NB4 (cell line): Measurements from ENCODE around the gene CRACR2B.

ENCODE experiments used
- DNase-seq: peaks from one replicate; pipeline ENCODE4 v3.0.0; 2010; ENCODE audit warnings: low read depth
- H3K4me3 ChIP-seq: one replicate; pipeline ENCODE4 v1.5.1; 2011; ENCODE audit warnings: mild to moderate bottlenecking, low read depth, low read length, moderate library complexity
- MYC ChIP-seq: IDR thresholded peaks from 2 replicates; pipeline ENCODE4 v1.6.1; 2011; ENCODE audit warnings: low read depth, low read length
- POLR2A ChIP-seq: IDR thresholded peaks from 2 replicates; pipeline ENCODE4 v1.6.1; 2011; ENCODE audit warnings: mild to moderate bottlenecking; ENCODE audit not compliant: insufficient read length; ENCODE audit errors: extremely low read depth
- TF ChIP-seq, protein P1 (sequence below): IDR thresholded peaks from one replicate; pipeline ENCODE4 v1.5.1; 2012; ENCODE audit warnings: low read depth, low read length
- TF ChIP-seq, protein P2 (sequence below): IDR thresholded peaks from 2 replicates; pipeline ENCODE4 v1.6.1; 2011; ENCODE audit warnings: low read depth, low read length

CRACR2B gene

DNA sequence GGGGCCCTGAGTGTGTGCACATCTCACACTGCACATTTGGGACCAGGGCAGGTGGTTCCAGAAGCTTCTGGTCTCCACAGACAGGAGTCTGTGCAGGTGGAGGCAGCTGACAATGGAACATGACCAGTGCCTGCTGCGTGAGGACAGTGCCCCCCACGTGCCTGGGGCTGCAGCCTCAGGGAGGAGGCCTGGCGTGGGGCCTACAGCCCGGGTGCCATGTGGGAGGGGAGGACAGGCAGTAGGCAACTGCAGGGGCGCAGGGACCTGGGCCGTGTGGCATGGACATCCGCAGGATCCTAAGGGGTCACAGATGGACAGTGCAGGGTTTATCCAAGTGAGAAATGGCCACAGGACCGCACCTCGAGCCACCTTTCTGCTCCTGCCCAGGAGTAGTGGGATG, 43.8 kb downstream of the CRACR2B start:
- TF ChIP-seq, protein P1, sequence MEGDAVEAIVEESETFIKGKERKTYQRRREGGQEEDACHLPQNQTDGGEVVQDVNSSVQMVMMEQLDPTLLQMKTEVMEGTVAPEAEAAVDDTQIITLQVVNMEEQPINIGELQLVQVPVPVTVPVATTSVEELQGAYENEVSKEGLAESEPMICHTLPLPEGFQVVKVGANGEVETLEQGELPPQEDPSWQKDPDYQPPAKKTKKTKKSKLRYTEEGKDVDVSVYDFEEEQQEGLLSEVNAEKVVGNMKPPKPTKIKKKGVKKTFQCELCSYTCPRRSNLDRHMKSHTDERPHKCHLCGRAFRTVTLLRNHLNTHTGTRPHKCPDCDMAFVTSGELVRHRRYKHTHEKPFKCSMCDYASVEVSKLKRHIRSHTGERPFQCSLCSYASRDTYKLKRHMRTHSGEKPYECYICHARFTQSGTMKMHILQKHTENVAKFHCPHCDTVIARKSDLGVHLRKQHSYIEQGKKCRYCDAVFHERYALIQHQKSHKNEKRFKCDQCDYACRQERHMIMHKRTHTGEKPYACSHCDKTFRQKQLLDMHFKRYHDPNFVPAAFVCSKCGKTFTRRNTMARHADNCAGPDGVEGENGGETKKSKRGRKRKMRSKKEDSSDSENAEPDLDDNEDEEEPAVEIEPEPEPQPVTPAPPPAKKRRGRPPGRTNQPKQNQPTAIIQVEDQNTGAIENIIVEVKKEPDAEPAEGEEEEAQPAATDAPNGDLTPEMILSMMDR, result no peak
- no peak for TF ChIP-seq POLR2A
- TF ChIP-seq, protein P2, sequence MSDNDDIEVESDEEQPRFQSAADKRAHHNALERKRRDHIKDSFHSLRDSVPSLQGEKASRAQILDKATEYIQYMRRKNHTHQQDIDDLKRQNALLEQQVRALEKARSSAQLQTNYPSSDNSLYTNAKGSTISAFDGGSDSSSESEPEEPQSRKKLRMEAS, result no peak
- no peak for TF ChIP-seq MYC
- H3K4me3 ChIP-seq, result no peak overlapping the region
- no peak for DNase-seq

DNA sequence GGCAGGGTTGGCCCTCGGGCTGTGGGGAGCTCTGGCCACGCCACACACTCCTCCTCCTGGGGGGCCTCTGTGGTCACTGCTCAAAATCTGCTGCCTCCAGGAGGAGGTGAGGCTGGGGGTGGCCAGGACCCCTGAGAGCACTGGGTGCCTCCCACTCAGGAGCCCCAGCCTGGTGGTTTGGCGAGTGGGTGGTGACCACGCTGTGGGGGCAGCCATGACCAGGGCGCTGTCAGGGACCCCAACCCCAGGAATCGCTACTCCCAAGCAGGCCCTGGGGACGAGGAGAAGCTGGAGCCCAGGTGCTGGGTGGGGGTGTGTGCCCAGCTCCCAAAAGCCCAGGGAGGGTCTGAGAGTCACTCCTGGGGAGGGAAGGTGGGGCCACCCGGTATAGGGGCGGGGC, 45.1 kb downstream of the CRACR2B start:
- DNase-seq, result no peak
- TF ChIP-seq, protein P1, result no peak
- TF ChIP-seq POLR2A (no peak), MYC (no peak)
- TF ChIP-seq, protein P2, result no peak

GRCh38 chr11:873706-874105, 46.0 kb downstream of the CRACR2B start:
- TF ChIP-seq MYC (no peak), POLR2A (no peak)
- TF ChIP-seq, protein P1, result no peak
- TF ChIP-seq, protein P2, result no peak
- DNase-seq, result no peak
- H3K4me3 ChIP-seq, result no peak overlapping the region

More for the DNA sequence above, 45.1 kb downstream of the CRACR2B start:
- no peak overlapping the region for H3K4me3 ChIP-seq

- TF ChIP-seq POLR2A, result no peak
- TF ChIP-seq, protein P2, result no peak
- TF ChIP-seq, protein P1, result no peak
- no peak for TF ChIP-seq MYC
- no peak for DNase-seq
- H3K4me3 ChIP-seq, result no peak overlapping the region
Observed at GRCh38 chr11:875203-875602, 47.5 kb downstream of the CRACR2B start.

DNA sequence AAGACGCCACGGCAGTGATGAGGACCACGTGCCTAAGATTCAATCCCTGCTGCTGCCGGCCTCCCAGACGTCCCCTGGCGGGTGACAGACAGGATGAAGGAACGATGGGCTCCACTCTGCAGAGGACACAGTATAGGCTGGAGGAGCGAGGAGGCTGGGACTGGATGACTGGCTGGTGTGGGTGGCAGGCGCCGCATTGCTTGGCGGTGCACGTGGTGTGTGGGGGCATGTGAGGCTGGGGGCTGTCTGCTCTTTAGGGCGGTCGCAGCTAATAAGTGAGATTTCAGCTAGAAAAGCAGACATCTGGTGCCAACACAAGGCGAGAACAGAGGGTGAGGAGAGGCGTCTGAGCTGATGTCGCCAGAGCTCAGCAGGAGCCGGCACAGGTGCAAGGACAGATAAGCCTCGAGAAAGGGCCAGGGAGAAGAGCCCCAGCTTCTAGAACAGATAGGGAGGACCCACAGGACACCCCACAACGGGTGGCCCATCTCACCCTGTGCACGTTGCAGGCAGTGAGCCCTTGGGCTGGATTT, 48.1 kb downstream of the CRACR2B start:
- H3K4me3 ChIP-seq, result no peak overlapping the region
- no peak for DNase-seq
- TF ChIP-seq, protein P1, result no peak
- TF ChIP-seq POLR2A, result no peak
- TF ChIP-seq, protein P2, result no peak
- TF ChIP-seq MYC, result no peak

- no peak overlapping the region for H3K4me3 ChIP-seq
- TF ChIP-seq, protein P2, result no peak
- TF ChIP-seq, protein P1, result no peak
- TF ChIP-seq POLR2A, result no peak
- no peak for DNase-seq
Observed at GRCh38 chr11:876545-876944, 48.8 kb downstream of the CRACR2B start.
